ENCODE data around the gene PITX2. TPM values are rescaled to one million over a fixed set of nuclear protein-coding genes. Genes with fewer than 3 reads are reported as not detected.

The PITX2 gene
- total and polyA plus RNA-seq, 10 donors, result 0.12 TPM; not detected in 9

- intact Hi-C loops (cut with DNase I; ENCODE audit: low total_unique reads), result no loop called here
- peaks cover 0 to 30% (median 6%) of the 10 kb centered on the region in 6 donors for H3K4me1 ChIP-seq
- WGBS, 5 donors, result 7 to 12% (median 9%) methylated on average over 37 to 38 of the region's 38 CpGs
- no peak for DNase-seq
- TF ChIP-seq, protein P1, sequence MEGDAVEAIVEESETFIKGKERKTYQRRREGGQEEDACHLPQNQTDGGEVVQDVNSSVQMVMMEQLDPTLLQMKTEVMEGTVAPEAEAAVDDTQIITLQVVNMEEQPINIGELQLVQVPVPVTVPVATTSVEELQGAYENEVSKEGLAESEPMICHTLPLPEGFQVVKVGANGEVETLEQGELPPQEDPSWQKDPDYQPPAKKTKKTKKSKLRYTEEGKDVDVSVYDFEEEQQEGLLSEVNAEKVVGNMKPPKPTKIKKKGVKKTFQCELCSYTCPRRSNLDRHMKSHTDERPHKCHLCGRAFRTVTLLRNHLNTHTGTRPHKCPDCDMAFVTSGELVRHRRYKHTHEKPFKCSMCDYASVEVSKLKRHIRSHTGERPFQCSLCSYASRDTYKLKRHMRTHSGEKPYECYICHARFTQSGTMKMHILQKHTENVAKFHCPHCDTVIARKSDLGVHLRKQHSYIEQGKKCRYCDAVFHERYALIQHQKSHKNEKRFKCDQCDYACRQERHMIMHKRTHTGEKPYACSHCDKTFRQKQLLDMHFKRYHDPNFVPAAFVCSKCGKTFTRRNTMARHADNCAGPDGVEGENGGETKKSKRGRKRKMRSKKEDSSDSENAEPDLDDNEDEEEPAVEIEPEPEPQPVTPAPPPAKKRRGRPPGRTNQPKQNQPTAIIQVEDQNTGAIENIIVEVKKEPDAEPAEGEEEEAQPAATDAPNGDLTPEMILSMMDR (IDR thresholded peaks at IDR 0.05 in 8 of 11, conservative IDR thresholded peaks at IDR 0.05 in 3 of 11), result no peak
- TF ChIP-seq POLR2AphosphoS5 (IDR thresholded peaks at IDR 0.05), result no peak
- no peak for TF ChIP-seq POLR2A (IDR thresholded peaks at IDR 0.05)
- H3K27me3 ChIP-seq (replicated peaks in 1 of 7), result peaks cover 4 to 100% (median 100%) of the 10 kb centered on the region in 7 donors
- no peak overlapping the region for H3K4me3 ChIP-seq
- peaks cover 0 to 10% (median 0%) of the 10 kb centered on the region in 8 donors for H3K9me3 ChIP-seq
- no peaks in the 10 kb centered on the region for H3K36me3 ChIP-seq
- H3K27ac ChIP-seq, result no peak overlapping the region
Measured at GRCh38 chr4:110615353-110616237, 7.3 kb downstream of the PITX2 start.

DNA sequence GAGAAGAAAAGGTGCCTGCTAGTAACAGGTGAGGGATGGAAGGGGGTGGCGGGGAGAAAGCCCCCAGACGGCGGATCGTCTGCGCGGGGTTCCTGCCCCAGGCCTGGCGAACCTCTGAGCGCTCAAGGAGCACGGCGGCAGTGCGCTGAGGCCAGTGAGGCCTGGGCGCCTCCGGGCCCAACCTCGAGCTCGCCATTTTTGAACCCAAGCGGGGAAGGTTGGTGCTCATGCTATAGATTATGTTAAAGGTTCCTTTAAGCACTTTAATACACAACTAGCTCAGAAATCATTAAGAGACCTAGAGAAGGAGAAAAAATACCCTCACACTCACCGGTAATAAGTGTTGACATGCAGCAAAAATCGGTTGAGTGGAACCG, 7.9 kb downstream of the PITX2 start:
- WGBS, 5 donors, result 9 to 21% (median 15%) methylated on average over 19 of the region's 19 CpGs
- peaks cover 0 to 100% (median 99%) of the 10 kb centered on the region in 7 donors for H3K27me3 ChIP-seq (replicated peaks in 1 of 7)
- TF ChIP-seq, protein P1 (IDR thresholded peaks at IDR 0.05 in 8 of 11, conservative IDR thresholded peaks at IDR 0.05 in 3 of 11), result no peak
- TF ChIP-seq POLR2A (IDR thresholded peaks at IDR 0.05) (no peak), POLR2AphosphoS5 (IDR thresholded peaks at IDR 0.05) (no peak)
- no peak overlapping the region for H3K27ac ChIP-seq
- H3K9me3 ChIP-seq, result peaks cover 0 to 10% (median 0%) of the 10 kb centered on the region in 8 donors
- H3K36me3 ChIP-seq, result no peaks in the 10 kb centered on the region
- no peak for DNase-seq
- intact Hi-C loops (cut with DNase I; ENCODE audit: low total_unique reads), result no loop called here
- peaks cover 0 to 28% (median 3%) of the 10 kb centered on the region in 6 donors for H3K4me1 ChIP-seq
- no peak overlapping the region for H3K4me3 ChIP-seq

DNA sequence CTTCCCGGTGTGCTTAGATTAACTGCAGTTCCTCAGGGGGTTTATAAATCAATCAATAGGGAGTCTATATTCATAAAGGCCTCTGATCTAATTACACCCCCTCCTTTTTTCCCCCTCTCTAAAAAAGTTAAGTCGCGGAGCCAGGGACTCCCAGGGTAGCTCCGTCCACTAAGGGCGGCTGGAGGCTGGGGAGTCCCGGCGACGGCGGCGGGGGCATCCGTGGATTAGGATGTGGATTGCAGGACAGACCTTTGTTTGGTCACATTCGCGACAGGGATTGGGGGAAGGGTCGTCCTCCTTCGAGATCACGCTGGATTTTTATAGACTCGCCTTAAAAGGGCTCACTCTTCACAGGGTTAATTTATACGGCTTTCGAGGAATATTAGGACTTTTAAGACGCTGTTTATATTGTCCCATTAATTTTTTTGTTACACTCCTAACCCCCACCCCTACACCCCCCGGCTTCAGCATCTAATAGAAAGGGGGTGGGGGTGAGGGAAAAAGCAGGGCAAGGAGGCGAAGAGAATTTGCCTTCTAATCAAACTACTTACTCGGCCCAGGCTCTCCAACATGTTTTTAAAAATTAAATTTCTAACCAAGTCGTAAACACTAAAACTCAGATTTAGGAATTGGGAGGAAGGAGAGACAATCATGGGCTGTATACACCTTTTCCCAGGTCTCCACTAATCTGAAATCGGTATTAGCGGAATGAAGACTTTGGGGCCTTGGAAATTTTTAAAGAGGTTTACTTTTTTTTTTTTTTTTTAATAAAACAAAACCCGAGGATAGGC, 8.5 kb downstream of the PITX2 start:
- no peak for DNase-seq
- TF ChIP-seq POLR2AphosphoS5 (IDR thresholded peaks at IDR 0.05) (no peak), POLR2A (IDR thresholded peaks at IDR 0.05) (no peak)
- TF ChIP-seq, protein P1 (IDR thresholded peaks at IDR 0.05 in 8 of 11, conservative IDR thresholded peaks at IDR 0.05 in 3 of 11), result no peak
- WGBS, 5 donors, result 17 to 20% (median 18%) methylated on average over 27 of the region's 27 CpGs

More for the DNA sequence above, 8.5 kb downstream of the PITX2 start:
- Histone ChIP-seq H3K36me3 (no peaks in the 10 kb centered on the region), H3K27me3 (replicated peaks in 1 of 7) (peaks cover 0 to 100% (median 98%) of the 10 kb centered on the region in 7 donors), H3K9me3 (peaks cover 0 to 10% (median 0%) of the 10 kb centered on the region in 8 donors), H3K27ac (no peak overlapping the region), H3K4me1 (peaks cover 0 to 24% (median 3%) of the 10 kb centered on the region in 6 donors), H3K4me3 (no peak overlapping the region)
- intact Hi-C loops (cut with DNase I; ENCODE audit: low total_unique reads), result no loop called here

Data from spleen (tissue), 11 donors.